Measurements from ENCODE around the gene RPTOR.
"Not testable (repeated sequence)": the region's sequence is repeated elsewhere in the genome, so short reads cannot be mapped to it uniquely, and the experiment has no call there.

The RPTOR gene

DNA sequence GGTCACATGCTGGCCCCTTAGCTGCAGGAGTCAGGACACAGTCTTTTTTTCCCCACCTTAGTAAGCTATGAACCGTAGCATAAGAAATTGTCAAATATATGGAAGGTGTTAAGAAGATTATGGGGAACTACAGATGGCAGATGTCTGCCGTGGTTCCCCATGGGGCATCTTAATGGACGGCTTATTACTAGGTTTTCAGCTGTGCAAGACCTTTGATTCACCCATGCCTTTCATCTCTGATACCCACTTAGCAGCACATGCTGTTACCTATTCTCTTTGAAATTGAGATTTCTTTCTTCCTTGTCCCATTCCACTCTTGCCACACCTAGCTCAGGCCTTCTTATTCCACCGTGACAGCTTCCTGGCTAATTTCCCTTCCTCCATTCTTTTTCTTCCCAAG, 70.7 kb downstream of the RPTOR start:
- no peak for DNase-seq (ENCODE audit: low read depth)

DNA sequence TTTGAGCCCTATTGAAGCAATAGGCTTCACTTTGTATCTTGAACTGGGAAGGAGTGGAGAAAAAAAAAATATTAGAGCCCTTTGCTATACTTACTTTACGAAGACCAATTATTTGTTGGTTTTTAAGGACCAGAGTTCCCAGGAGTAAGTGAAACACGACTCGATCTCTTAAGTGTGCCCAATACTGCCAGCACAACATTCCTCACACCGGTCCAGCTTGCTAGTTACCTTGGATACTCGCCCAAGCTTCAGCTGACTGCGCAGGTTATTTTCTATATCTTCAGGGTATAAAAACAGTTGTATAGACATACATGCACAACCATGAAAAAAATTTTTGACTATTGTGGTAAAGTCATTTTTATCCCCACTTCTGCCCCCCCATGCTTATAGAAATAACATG, 72.1 kb downstream of the RPTOR start:
- DNase-seq (ENCODE audit: low read depth): no peak

- no peak for DNase-seq (ENCODE audit: low read depth)
Observed at GRCh38 chr17:80618304-80618703, 73.7 kb downstream of the RPTOR start.

DNA sequence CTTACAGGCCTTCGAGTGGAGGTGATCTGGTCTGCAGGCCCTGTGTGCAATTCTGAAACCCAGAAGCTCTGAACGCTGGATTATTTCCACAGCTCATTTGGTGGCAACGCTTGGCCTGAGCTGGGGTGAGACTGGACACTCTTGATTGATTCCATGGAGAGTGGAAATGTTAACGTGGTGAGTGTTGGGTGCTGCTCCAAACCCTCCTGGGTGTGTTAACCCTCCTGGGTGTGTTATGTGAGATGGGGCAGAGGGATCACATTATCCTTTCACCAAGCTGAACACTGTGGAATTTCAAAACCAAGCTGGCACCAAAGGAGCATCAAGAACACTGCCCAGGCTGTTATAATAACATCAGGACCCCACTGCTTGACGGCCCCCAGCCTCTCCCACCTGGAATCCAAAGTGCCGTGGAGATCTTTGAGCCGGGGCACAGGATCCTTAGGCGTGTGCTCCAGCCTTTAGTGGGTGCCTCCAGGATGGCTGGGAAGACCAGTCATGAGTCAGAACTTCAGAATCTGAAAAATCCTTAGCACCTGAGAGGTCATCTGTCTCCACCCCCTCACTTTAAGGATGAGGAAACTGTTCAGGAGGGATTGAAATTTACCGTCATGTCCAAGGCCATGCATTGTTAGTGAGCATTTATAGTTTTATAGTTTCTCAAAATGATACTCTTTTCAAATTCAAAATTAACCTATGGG, 75.0 kb downstream of the RPTOR start:
- DNase-seq (ENCODE audit: low read depth): no peak

GRCh38 chr17:80621335-80621996, 76.8 kb downstream of the RPTOR start:
- DNase-seq (ENCODE audit: low read depth): no peak

GRCh38 chr17:80621997-80622357, 77.3 kb downstream of the RPTOR start:
- no peak for DNase-seq (ENCODE audit: low read depth)

DNA sequence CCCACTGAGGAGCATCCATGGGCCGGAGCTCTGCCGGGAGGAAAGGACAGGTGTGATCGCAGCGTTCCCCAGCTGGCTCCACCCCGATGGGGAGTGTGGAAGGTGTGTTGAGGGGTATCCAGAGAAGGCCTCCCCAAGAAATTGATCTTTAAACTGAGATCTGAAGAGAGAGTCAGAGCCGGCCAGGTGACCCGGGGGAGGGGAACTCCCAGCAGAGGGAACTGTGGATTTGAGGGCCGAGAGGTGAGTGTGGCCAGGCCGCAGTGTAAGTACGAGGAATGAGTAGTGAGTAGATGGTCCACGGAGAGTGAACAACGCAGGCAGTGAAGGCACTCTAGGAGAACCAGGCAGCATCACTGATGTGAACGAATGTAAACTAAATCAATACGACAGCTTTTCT, 80.2 kb downstream of the RPTOR start:
- DNase-seq (ENCODE audit: low read depth): no peak

DNA sequence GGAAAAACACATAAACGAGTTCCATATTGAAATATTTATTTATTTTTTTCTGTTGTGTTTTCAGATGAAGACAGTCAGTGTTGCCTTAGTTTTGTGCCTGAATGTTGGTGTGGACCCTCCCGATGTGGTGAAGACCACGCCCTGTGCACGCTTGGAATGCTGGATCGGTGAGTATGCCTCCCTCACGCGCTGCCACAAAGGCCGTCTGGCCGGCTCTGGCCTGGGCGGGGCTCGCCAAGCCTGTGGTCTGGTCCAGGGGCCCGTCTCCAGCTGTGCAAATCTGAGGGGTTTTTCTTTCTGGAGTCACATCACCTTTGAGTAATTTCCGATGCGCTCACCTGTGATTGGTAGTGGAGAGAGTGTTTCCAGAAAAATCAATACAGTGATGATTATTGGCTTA, 81.0 kb downstream of the RPTOR start:
- no peak for DNase-seq (ENCODE audit: low read depth)

DNA sequence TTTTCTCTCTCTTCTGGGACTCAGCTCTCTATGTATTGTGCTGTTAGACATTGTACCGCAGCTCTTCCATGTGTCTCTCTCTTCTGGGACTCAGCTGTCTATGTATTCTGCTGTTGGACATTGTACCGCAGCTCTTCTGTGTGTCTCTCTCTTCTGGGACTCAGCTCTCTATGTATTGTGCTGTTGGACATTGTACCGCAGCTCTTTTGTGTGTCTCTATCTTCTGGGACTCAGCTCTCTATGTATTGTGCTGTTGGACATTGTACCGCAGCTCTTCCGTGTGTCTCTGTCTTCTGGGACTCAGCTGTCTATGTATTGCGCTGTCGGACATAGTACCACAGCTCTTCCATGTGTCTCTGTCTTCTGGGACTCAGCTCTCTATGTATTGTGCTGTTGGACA, 84.2 kb downstream of the RPTOR start:
- not testable (repeated sequence) for DNase-seq (ENCODE audit: low read depth)

- DNase-seq (ENCODE audit: low read depth): no peak
Observed at GRCh38 chr17:80629298-80630028, 84.8 kb downstream of the RPTOR start.

- no peak for DNase-seq (ENCODE audit: low read depth)
Observed at GRCh38 chr17:80630560-80631120, 86.0 kb downstream of the RPTOR start.

DNA sequence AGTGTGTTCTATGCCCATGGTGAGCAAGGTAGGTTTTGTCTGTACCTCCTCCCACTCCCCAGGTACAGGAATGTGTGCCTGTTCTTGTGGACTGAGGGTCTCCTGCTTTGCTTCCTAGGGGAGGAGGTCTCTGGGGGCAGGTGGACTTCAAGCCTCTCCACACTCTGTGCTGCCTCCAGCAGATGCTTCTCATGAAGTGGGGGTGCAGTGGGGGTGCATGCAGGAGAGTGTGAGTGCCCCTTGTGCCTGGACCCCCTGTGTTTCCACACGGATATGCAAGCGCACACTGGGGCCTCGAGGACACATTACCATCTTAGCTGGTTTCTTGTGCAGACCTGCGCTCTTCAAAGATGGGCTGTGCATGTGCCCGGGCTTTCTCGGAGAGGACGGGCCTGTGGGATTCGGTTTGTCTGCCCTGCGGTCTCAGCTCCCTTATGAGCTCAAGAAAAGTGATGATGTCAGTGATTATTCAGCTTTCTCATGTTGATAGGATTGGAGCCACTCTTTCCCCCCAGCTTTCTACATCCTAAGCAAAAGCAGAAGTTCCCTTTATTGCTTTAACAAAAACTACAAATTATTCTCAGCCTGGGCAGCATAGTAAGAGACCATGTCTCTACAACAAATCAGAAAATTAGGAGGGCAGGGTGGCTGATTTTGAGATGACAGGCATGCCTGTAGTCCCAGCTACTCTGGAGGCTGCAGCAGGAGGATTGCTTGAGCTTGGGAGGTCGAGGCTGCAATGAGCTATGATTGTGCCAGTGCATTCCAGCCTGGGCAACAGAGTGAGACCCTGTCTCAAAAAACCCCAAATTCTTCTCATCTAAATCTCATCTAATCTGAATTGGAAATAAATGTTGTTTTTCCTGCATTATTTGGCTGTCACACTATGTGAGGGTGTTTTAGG, 86.8 kb downstream of the RPTOR start:
- DNase-seq (ENCODE audit: low read depth): no peak

DNA sequence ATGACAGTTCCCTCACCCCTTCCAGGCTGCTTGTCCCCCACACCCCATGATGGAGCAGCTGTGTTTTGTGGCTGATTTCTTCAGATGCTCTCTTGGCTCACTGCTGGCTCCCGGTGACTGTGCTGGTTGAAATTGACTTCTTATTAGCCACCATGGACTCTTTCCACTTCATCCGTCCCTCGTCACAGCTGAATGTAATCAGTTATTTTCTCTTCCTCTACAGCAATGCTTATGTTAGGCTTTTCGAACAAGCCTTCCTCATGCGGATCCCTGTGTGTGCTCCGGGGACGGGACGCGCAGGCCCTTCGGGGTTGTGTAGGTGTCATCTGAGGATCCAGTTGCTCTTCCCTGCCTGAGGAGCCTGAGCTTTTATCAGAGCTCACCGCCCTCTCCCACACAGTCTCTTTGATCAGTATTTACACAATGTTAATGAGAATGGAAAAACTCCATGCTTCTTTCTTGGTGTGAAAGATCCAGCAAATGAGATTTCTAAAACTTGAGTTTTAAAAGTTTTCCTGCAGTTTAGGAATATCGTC, 87.5 kb downstream of the RPTOR start:
- no peak for DNase-seq (ENCODE audit: low read depth)

GRCh38 chr17:80633207-80633606, 88.6 kb downstream of the RPTOR start:
- no peak for DNase-seq (ENCODE audit: low read depth)

GRCh38 chr17:80633994-80634566, 89.4 kb downstream of the RPTOR start:
- no peak for DNase-seq (ENCODE audit: low read depth)

- no peak for DNase-seq (ENCODE audit: low read depth)
Observed at GRCh38 chr17:80636361-80637018, 91.9 kb downstream of the RPTOR start.

GRCh38 chr17:80637048-80637781, 92.6 kb downstream of the RPTOR start:
- DNase-seq (ENCODE audit: low read depth): no peak

DNA sequence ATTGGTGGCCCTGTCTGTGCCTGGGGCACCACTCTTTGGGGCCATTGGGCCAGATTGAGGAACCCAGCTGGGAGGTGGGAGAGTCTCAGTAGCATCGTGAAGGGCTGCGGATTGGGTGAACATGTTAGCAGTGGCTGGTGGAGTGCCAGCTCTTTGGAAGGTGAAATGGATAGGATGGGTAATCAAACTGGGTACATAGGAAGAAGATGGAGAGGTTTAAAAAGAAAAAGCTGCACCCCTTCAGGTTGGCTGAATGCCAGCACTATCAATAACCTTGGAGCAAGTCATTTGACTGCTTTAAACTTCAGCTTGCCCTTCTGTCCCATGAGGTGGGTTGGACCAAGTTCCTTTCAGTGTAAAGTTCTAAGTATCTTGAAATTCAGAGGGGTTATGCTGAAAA, 95.0 kb downstream of the RPTOR start:
- DNase-seq (ENCODE audit: low read depth): no peak

GRCh38 chr17:80640366-80641084, 95.9 kb downstream of the RPTOR start:
- DNase-seq (ENCODE audit: low read depth): no peak
